DLD1 (cell line): Measurements from ENCODE around the gene POU2F2.

ENCODE experiments used
- in situ Hi-C: cut with HindIII; loops from 2 replicates; pipeline ENCODE4 v1.10.0; 2017; ENCODE audit warnings: low sequenced_read_pairs

POU2F2 gene

DNA sequence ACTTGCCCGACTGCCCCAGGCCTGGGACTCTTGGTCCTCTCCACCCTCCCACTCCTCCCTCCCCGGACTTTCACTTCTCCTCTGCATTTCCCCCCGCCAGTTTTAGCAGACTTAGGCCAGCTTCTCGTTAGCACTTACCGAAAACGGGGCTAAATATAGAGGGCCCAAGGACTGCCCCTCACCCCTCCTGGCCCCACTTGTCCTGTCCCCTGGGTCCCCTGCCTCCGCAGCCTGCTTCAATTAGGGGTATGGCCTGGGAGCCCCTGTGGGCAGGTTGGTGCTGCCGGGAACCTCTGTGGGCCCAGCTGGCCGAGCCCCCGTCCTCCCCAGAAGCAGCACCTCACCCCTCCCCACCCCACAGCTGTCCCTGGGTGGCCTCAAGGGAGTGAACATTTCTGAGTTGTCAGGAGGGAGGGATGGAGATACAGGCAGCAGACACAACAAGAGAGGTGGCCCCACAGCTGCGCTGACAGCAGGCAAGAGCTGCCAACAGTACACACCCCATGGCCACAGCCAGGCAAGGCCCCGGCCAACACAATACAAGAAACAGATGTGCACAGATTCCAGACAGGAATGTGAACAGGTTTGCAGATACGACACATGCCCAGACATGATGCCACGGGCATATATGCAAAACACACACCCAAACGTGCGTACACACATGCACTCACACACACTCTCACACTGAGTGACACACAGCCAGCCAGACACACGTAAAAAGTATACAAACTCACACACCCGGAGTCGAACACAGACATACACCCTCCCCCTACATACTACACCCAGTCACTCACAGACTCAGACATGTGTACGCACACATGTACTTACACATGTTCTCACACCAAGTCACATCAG lies 2.6 kb downstream of the POU2F2 start:
- in situ Hi-C loops = no loop called here

DNA sequence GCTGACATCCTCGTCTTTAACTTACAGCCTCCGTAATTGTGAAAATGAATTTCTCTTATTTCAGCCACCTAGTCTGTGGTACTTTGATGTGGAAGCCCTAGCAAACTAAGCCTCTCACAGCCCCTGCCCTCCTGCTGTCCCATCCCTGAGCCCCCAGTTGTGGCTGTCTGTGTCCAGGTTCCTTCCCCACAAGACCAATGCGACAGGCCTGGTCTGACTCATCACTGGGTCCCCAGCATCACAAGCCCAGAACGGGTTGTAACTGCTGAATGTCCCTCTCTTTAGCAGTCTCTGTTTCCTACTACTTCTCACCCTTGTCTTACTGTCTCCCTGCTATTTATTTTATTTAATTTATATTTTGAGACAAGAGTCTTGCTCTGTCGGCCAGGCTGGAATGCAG lies 5.7 kb downstream of the POU2F2 start:
- in situ Hi-C loops = no loop called here

DNA sequence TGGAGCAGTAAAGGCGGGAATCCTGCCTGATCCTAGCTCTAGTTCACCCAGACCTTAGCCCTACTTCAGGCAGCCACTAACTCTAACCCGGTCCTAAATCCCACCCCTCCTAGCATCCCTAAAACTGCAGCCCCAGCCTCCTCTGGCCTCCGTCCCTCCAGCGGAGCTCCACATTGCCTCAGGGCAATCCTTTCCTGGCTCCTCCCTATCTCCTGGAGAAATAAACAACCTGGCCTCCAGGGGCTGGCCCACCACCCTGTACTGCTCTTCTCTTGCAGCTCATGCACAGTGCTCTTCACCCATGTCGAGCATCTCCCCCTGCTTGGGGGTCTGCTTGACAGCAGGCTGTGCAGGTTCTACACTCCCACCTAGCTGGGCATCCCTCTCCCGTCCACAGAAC lies 6.7 kb downstream of the POU2F2 start:
- in situ Hi-C loops = no loop called here

DNA sequence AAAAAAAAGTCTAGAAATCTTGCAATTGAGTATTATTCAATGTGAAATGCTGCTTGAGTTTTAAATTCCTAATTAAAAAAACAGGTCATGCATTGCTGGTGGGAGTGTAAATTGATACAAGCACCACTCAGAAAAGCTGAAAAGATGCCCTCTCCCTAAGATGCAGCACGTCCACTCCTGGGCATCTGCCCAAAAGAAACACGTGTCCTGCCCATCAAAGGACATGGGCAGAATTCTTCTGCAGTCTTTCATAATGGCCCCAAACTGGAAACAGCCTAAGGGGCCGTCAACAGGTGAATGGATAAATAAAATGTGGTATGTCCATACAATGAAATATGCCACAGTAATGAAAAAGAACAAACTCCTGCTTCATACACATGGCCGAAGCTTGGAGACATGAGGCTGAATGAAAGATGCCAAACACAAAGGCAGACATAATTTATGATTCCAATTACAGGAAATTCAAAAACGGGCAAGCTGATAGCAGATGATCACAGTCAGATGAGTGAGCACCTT lies 7.8 kb downstream of the POU2F2 start:
- in situ Hi-C loops = no loop called here

DNA sequence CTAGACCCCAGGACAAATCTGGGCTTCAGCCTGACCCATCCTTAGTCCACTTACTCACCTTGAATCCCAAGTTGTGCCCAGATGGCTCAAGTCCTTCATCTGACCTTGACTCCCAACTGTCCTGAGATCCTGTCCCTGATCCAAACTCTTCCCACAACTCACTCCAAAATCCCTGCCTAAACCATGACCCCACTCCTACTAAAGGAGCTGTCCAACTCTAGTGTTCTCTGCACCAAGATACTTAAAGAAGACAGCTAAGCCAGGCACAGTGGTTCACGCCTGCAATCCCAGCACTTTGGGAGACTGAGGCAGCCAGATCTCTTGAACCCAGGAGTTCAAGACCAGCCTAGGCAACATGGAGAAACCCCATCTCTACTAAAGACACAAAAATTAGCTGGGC lies 8.5 kb downstream of the POU2F2 start:
- in situ Hi-C loops = no loop called here

DNA sequence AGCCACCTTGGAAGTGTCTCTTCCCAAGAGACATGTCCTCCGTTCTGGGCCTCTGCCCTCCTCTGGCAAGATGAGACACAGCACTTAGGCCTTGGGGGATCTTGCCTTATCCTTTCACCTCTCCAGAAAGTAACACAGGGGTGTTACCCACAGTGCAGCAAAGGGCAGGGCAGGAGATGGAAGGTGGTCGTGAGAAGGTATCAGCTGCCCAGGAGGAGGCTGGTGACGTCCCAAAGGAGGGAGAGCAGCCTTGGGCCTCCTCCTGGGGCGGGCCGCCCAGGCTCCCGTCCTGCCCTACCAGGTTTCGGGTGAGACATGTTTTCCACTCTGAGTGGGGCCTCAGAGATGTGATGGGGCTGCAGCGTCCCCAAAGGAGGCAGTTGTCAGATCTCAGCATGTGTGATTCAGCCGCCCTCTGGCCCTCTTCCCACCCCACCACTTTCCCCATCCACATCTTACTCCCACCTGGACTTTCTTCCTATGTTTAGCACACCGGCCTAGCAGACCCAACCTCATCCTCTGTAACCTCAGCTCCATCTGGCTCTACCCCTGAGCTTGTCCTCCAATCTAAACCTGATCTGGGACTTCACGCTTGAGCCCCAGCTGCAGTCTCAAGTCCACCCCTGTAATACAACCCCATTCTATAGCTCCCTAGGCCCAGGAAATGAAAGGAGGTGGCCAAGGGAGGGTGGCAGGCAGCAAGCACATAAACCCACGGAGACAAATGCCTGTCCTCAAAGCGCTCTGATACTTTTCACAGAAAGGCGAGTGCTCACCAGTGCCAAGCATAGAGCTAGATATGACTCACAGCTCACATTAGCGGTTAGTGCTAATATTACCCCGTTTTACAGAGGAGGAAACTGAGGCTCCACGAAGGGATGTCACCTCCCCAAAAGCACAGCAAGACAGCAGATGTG lies 9.3 kb downstream of the POU2F2 start:
- in situ Hi-C loops = no loop called here

DNA sequence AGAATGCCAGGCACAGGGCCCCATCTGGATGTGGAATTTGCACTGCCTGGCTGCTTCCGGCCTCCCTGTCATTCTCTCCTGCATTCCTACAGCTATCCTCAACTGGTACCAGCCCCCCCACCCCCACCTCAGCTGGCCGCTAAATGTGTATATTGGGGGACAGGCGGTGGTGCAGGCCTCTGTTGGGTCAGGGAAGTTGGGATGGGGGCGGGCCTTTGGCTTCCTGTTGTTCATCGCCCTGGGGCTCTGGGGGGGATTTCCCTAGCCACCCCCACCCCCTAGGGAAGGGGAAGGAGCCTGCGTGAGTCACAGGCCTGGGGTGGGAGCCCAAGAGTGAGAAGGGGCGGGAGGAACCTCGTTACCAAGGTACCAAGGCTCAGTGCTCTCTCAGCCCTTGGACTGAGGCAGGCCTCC lies 10.6 kb downstream of the POU2F2 start:
- in situ Hi-C loops = no loop called here

DNA sequence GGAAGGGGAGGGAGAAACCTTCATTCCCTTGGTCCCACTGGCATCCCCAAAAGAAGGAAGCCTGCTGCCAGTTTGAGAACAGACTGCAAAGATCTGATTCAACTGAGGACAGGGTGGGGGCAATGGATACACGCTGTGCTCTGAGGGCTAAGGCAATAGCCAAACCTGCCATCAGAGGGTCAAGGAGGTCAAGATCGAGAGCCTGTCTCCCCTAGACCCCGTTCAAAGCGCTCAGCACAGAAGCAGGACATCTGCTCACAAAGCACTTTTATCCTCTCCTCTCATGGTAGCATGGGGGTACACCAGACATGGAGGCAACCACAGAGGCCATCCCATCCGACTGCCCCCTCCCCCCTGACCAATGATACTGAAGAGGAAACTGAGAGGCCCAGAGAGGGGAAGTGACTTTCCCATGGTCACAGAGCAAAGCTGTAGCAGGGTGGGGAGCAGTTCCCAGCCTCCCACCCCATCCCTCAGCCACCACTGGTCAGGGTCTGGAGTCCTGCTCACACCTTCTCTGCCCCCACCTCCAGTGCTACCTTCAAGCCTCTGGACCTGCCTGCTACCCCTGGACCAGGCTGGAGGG lies 11.1 kb downstream of the POU2F2 start:
- in situ Hi-C loops = no loop called here

DNA sequence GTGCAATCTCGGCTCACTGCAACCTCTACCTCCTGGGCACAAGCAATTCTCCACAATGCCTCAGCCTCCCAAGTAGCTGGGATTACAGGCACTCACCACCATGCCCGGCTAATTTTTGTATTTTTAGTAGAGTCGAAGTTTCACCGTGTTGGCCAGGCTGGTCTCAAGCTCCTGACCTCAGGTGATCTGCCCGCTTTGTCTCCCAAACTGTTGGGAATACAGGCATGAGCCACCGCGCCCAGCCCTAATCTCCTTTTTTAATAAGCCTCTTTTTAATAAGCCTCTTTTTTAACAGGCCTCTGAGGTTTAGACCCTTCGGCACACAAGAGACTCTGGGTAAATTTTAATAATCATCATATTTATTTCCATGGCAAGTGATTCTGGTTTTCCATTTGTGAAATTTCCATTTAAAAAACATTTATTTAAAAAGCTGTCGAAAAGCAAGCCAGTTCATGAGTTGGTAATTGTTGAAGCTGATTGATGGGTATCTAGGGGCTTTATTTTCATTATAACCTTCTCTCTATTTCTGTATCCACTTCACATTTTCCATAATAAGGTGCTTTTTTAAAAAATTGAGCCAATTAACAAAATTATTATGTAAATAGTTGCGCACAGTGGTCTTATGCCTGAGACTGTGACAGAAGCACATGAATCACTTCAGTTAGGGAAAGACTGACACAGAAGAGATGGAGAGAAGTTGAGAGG lies 11.8 kb downstream of the POU2F2 start:
- in situ Hi-C loops = no loop called here

DNA sequence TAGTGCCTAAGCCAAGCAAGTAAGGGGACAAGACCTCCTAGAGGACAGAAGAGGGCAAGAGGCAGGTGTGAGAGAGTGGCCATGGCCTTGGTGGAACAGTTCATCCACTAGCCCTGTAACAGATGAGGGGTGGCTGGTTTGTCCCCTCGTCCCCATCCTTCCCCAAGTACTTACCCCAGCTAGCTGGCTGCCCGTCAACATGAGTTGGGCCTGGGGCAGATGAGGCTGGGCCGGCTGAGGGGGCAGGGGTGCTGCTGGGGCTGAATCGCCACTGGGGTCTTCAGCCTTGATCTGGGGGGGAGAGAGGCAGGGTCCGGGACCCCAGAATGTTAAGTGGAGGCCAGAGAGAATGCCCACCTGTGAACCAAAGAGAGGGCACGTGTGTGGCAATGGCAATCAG lies 15.2 kb downstream of the POU2F2 start:
- in situ Hi-C loops = no loop called here

DNA sequence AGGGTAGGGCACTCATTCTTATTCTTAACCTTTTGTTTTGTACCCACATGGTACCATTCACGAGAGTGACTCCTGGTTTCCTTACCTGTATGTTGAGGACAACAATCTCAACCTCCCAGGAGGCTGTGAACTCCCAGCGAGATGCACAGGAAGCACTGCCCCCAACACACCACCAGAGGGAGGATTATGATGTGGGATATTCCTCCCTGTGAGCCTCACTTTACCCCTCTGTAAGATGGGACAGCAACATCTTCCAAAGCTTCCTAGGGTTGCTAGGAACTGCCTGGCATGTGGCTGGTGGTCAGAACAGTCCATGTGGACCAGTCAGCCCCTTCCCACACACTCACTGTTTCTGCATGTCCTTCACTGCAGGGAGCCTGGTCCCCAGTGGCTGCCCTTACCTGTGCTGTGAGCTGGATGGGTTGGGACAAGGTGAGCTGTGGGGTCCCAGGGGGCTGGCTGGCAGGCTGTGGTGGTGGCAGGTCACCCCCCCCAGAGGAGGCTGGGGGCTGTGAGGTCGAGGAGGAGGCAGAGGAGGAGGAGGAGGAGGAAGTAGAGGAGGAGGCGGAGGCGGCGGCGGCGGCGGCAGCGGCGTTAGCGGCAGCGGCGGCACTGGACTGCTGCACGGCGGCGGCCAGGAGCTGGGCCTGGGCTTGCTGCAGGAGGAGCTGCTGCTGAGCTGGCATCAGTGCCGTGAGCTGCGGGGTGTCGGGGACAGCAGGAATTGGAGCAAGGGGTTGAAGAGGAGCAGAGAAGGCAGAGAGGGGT lies 15.8 kb downstream of the POU2F2 start:
- in situ Hi-C loops = no loop called here

DNA sequence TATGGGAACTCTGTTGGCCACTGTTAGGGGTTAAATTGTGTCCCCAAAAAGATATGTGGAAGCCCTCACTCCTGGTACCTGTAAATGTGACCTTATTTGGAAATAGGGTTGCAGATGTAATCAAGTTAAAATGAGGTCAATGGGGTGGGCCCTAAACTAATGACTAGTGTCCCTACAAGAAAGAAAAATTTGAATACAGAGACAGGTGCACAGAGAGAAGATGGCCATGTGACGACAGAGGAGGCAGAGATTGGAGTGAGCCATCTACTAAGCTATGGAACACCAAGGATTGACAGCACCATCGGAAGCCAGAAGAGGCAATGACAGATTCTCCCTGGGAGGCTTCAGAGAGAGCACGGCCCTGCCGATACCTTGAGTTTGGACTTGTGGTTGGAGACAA lies 16.5 kb downstream of the POU2F2 start:
- in situ Hi-C loops = no loop called here

DNA sequence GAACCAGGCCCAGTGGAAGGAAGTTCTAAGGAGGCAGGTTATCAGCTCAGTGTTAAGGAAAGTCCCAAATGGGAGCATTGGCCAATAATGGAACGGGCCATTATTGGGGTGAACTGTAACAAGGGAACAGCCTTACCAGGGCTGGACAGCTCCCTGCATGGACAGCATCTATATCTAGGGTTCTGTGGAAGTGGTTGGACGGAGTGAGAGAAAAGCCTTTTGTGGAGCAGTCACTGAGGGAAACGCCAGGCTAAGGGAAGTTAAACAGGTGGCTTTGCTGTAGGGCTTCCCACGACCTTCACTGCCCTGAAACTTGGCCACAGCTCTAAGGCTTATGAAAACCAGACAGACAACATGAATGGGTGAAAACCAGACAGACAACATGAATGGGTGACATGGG lies 17.0 kb downstream of the POU2F2 start:
- in situ Hi-C loops = no loop called here

DNA sequence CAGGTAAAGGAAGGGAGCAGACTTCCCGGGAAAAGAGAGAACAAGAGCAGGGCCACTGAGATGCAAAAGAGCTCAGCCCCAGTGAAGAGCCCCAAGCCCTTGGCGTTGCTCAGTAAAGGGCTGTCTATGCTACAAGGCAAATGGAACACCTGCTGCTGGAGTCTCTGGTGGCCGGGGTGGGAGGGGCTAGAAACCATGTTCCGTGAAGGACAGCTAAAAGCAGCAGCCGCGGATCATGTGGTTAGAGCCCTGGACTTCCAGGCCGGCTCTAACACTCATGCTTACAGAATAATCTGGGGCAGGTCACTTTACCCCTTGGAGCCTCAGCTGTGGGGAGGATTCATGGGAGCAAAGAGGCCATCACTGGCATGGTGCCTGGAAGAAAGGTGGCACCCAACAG lies 17.8 kb downstream of the POU2F2 start:
- in situ Hi-C loops = no loop called here

DNA sequence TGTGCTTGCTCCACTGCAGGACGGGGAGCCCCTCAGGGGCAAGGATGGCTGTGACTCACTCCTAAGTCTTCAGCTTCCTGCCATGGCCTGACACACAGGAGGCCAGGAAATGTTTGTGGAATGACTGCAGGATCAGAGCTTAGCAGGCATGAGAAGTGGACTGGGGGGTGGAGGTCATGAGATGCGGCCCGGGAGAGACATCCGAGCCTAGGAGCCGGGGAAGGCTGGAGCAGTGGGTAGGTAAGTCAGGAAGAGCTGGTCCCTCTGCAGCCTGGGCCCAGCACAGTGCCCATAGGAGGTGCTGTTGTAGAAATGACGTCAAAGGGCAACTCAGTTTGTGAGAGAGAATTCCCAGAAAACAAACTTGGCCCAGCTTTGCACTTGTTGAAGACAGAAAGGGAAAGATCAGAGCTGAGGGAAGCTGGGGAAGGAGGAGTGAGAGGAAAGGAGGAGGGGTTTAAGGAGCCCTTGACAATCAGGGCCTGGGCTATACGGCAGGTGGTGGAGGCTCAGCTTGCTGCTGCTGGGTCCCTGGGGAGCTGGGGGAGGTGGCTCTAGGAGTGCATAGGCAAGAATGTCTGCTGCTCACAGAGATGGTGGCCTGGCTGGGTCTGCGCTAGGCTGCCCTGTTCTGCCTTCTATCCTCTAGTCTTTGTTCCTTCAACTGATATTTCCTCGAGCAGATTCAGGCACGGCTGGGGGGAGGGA lies 18.5 kb downstream of the POU2F2 start:
- in situ Hi-C loops = no loop called here

DNA sequence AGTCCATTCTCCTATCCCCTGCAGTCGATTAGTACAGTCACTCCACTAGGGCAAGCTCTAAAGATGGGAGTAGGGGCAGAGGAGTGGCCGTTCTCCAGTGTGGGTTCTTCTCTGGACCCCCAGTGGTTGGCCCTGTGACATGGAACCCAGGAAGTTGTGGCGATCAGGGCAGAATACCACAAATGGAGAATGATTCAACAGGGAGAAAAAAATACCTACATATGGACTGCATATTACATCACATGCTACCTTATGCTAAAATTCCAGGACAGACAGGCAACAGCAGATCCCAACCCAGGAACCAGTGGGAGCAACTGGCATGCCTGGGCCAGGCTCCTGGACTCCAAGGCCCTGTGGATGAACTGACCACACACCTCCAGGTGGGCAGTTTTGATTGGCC lies 20.4 kb downstream of the POU2F2 start:
- in situ Hi-C loops = no loop called here

DNA sequence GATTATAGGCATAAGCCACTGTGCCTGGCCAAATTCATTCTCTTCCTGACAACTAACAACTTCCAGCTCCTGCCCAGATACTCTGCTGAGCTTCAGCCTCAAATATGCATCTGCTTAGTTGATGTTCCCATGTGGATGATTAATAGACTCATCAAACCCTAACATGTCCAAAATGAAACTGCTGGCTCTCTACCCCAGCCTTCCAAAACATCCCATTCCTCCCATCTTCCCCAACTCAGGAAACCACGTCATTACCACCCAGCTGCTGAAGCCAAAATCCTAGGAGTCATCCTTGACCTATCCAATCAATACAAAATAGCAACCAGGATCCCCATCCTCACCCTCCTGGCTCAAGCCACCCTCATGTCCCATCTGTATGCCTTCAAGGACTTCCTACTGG lies 20.9 kb downstream of the POU2F2 start:
- in situ Hi-C loops = no loop called here

DNA sequence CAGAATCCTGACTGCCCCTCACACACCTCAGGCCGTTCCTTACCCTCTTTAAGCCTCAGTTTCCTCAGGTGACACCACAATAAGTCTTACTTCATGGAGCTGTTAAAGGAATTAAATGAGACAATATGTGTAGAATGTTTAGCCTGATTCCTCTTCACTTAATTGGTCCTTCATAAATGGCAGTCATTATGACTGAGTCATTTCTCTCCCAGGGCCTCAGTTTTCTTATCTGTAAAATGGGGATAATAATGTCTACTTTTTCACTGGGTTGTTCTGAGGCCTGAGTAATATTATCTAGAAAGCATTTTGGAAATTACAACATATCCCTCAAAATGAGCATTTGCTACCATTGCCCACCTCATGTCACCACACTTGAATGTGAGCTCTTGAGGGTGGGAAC lies 21.6 kb downstream of the POU2F2 start:
- in situ Hi-C loops = no loop called here

DNA sequence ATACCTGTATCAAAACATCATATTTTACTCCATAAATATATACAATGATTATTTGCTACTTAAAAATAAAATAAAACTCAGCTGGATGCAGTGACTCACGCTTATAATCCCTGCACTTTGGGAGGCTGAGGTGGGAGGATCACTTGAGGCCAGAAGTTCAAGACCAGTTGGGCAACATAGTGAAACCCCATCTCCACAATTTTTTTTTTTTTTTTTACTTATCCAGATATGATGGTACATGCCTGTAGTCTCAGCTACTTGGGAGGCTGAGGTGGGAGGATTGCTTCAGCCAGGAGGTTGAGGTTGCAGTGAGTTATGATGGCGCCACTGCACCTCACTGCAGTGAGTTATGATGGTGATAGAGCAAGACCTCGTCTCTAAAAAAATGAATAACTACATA lies 22.4 kb downstream of the POU2F2 start:
- in situ Hi-C loops = no loop called here
